GM13976 (cell line): ENCODE measurements around the gene TENM3.

Experiments used
- DNase-seq: peaks from one replicate; pipeline ENCODE4 v3.0.0; 2012; ENCODE audit warnings: low spot score
- in situ Hi-C: fragments of 300-500 bp; cut with MboI; formaldehyde crosslinking; loops from one replicate; pipeline ENCODE4 v1.12.0; 2022; ENCODE audit warnings: low sequenced_read_pairs, mixed read lengths, inconsistent platforms; ENCODE audit not compliant: unreplicated experiment
- TF ChIP-seq, protein P1 (sequence below): IDR thresholded peaks from 2 replicates; pipeline ENCODE4 v1.5.1; 2012; ENCODE audit warnings: borderline replicate concordance, mild to moderate bottlenecking; ENCODE audit not compliant: insufficient read depth; ENCODE audit errors: extremely low read depth, missing control alignments, control extremely low read depth

TENM3 gene

DNA sequence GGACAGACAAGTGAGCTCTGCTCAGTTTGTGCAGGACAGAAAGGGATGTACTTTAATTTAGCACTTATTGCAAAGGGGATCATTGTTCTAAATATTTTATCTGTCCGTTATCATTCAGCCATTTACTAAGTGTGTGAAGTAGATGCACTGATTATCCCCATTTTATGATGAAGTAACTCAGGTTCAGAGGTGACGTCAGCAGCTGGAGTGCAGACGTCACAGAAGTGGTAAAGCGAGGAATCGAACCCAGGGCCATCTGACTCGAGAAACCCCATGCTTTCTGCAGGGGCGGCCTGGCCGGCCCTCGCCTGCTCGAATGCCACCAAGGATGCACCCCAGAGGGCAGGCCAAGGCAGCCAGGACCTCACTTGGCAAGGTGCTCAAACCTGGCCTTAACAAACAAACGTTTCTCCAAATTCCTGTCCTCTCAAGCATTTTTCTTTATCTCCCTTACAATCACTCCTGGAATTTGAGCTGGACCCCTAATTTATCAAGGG, 599.0 kb downstream of the TENM3 start:
- TF ChIP-seq, protein P1, sequence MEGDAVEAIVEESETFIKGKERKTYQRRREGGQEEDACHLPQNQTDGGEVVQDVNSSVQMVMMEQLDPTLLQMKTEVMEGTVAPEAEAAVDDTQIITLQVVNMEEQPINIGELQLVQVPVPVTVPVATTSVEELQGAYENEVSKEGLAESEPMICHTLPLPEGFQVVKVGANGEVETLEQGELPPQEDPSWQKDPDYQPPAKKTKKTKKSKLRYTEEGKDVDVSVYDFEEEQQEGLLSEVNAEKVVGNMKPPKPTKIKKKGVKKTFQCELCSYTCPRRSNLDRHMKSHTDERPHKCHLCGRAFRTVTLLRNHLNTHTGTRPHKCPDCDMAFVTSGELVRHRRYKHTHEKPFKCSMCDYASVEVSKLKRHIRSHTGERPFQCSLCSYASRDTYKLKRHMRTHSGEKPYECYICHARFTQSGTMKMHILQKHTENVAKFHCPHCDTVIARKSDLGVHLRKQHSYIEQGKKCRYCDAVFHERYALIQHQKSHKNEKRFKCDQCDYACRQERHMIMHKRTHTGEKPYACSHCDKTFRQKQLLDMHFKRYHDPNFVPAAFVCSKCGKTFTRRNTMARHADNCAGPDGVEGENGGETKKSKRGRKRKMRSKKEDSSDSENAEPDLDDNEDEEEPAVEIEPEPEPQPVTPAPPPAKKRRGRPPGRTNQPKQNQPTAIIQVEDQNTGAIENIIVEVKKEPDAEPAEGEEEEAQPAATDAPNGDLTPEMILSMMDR = no peak
- in situ Hi-C loops = no loop called here
- DNase-seq = no peak

DNA sequence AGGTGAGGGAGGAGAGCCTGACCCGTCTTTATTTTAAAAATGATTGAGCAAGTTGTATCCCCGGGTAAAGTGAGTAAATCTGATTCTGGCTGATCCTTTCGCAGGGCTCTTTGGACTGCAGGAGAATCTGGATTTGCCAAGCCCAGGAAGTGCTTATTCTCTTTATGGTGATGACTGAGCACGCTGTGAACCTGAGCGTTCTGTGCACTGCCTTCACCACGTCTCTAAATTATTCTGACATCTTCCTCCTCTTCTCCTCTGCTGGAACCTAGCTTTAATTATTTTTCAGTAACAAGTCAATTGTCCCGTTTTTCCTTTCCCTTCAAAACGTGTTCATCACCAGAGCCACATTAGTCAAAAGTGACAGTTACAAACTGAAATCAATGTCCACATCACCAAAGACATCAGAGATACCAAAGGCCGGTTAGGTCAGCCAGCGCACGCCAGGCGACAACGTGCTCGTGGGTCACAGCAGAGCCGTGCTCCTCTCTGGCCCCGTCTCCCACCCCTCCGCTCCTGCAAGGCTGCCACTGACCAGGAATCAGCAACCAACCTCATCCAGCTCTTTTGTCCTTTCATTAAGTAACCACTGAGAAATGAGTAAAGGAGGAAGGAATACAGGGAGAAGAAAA, 599.7 kb downstream of the TENM3 start:
- DNase-seq = no peak
- TF ChIP-seq, protein P1 = no peak
- in situ Hi-C loops = no loop called here

DNA sequence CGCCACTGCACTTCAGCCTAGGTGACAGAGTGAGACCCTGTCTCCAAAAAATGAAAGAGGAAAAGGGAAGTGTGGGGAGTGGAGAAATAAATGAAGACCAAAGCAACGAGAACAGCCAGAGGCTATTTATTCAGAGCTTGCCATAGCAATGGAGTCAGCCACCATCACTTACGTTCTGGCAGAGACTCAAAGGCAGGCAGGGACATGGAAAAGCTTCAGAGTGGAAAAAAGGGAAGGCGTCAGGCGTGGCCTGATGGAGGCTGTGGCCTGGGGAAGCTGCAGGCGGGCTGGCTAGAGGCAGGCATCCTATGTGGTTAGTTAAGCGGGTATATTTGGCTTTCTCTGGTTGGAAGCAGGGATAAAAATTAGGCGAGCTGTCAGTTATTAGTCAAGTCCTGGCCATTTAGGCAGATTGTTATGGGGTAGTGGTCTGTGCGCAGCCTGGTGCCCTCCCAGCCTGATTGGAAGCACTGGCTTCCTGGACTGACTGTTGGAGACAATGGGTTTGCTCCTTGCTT, 600.7 kb downstream of the TENM3 start:
- TF ChIP-seq, protein P1 = no peak
- in situ Hi-C loops = no loop called here
- no peak for DNase-seq

DNA sequence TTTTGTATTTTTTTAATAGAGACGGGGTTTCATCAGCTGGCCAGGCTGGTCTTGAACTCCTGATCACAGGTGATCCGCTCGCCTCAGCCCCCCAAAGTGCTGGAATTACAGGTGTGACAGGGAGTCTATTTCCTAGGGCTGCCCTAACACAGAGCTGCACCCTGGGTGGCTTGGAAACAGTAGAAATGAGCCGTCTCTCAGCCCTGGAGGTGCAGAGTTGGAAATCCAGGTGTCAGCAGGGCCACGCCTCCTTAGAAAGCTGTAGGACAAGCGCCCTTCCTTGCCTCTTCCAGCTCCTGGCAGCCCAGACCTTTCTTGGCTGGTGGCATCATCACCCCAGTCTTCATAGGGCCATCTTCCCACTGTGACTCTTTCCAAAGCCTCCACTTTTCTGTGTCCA, 602.4 kb downstream of the TENM3 start:
- in situ Hi-C loops = no loop called here
- TF ChIP-seq, protein P1 = no peak
- no peak for DNase-seq

DNA sequence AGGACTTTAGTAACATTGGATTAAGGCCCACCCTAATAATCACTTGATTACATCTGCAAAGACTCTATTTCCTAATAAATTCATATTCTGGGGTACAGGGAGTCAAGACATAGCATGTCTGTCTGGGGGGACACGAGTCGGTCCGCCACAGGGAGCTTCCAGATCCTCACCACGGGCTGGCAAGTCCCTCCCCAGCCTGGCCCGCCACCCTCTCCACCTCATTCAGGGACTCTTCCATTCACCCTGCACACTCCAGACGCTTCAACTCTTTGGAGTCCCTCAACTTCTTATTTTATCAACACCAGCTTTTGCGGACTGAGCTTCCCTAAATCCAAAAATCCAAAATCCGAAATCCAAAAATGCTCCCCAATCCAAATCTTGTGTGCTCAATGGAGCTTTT, 602.8 kb downstream of the TENM3 start:
- TF ChIP-seq, protein P1 = no peak
- in situ Hi-C loops = no loop called here
- DNase-seq = no peak

DNA sequence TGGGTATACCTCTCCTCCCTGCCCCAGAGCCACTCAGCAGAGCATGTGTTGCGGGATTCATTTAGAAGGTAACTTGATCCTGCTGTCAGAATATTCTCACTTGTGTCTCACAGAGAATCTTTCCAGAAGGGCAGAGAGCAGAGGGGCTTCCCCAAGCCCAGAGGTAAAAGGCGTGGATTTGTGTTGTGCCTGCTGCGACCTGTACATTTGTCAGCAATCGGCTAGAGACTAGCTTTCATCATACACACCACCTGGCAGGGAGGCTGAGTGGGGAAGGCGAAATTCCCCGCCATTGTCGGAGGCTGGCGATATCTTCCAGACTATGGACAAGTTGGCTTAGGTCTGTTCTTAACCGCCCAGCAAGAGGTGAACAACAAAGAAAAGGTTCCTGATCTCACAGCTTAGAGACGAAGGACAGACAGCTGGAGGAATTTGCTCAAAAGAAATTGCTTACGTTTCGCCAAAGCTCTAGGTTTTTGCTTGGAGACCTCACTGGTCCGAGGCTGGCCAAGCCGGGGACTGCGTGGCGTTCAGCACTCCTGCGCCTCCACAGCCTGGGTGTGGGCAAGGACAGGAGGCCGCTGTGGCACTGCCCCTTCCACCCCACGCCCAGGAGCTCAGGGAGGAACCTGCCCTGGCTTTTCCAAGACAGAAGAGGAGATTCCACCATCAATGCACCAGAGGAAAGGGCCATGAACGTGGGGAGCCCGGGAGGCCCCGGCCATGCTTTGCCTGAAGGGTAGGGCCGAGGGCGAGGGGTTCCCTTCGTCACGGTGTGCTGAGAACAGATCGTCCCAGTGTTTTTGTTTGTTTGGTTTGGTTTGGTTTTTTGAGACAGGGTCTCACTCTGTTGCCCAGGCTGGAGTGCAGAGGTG, 604.6 kb downstream of the TENM3 start:
- in situ Hi-C loops = no loop called here

More for the DNA sequence above, 604.6 kb downstream of the TENM3 start:
- no peak for DNase-seq
- TF ChIP-seq, protein P1 = no peak
